Measurements from ENCODE around the gene ZFAND3.

DNA sequence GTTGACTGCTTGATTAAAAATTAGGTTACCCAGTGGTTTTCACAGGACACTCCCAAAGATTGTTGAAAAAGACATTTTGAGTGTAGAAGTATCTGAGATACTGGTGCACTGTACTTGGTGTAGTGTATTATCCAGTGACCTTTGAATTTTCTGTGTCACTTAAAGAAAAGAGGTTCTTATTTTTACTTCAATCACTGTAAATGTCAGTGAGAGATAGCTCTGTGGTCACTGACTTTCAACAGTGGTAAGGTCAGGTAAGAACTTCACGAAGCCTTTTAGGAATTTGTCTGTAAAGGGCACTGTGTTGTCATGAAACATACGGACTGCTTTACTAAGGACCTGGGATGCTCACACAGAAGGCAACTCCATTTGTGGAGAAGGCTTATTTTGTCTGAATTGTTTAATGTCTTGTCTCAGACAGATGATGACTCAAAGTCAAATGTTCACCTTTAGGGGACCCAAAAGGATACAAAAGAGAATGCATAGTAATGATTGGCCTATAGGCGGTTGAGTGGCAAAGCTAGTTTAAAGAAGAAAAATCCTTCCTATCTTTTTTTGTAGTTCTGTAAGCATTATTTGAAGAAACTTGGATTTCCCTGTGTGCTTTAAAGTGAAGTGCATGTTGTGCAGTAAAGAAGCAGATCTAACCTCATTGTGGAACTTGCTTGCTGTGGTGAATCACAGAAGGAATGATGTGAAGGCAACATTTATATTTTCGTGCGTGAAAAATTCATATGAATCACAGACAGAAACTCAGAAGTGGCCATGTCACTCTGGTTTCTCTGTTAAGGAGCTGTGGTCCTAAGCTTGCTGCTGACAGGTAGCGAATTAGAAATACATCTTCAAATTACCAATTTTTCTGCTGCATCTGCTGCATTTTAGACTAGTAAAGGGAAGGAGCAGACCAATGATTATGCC, 47.3 kb downstream of the ZFAND3 start:
- TF ChIP-seq POLR2AphosphoS5 (IDR thresholded peaks at IDR 0.05) = no peak
- TF ChIP-seq, protein P1, sequence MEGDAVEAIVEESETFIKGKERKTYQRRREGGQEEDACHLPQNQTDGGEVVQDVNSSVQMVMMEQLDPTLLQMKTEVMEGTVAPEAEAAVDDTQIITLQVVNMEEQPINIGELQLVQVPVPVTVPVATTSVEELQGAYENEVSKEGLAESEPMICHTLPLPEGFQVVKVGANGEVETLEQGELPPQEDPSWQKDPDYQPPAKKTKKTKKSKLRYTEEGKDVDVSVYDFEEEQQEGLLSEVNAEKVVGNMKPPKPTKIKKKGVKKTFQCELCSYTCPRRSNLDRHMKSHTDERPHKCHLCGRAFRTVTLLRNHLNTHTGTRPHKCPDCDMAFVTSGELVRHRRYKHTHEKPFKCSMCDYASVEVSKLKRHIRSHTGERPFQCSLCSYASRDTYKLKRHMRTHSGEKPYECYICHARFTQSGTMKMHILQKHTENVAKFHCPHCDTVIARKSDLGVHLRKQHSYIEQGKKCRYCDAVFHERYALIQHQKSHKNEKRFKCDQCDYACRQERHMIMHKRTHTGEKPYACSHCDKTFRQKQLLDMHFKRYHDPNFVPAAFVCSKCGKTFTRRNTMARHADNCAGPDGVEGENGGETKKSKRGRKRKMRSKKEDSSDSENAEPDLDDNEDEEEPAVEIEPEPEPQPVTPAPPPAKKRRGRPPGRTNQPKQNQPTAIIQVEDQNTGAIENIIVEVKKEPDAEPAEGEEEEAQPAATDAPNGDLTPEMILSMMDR (IDR thresholded peaks at IDR 0.05) = no peak
- TF ChIP-seq POLR2A (IDR thresholded peaks at IDR 0.05) = no peak
- no peak for TF ChIP-seq EP300 (IDR thresholded peaks at IDR 0.05)
